Kidney (tissue), 14 donors: ENCODE data around the gene ADGRV1. TPM values are rescaled to one million over a fixed set of nuclear protein-coding genes. Genes with fewer than 3 reads are reported as not detected.
"Not testable (repeated sequence)": the region's sequence is repeated elsewhere in the genome, so short reads cannot be mapped to it uniquely, and the experiment has no call there.

ENCODE experiments used
- DNase-seq, 5 donors: peaks; one replicate each; pipeline ENCODE4 v3.0.0-alpha.2; 2013 to 2020
- FAIRE-seq: peaks from 2 replicates; lab custom pipeline; 2012; peaks lifted over from hg19 to GRCh38; lab: Jason Lieb, UNC
- H3K27ac ChIP-seq, 2 donors: one replicate each; pipeline ENCODE4 v1.7.0; 2013; ENCODE audit warnings: low read depth in 2 of 2, low read length in 2 of 2, inconsistent platforms in 1 of 2
- H3K27me3 ChIP-seq: one replicate; pipeline ENCODE4 v1.7.1; 2013; ENCODE audit warnings: low read length, inconsistent platforms; ENCODE audit not compliant: control insufficient read depth, insufficient read depth
- H3K36me3 ChIP-seq, 3 donors: one replicate each; pipeline versions ENCODE4 v1.7.0 to v1.7.1; 2013; ENCODE audit warnings: low read length in 3 of 3, control low read depth in 1 of 3, inconsistent platforms in 1 of 3; ENCODE audit not compliant: insufficient read depth in 3 of 3, control insufficient read depth in 2 of 3
- H3K4me1 ChIP-seq, 3 donors: one replicate each; pipeline versions ENCODE4 v1.7.0 to v1.7.1; 2013; ENCODE audit warnings: low read length in 3 of 3, inconsistent platforms in 1 of 3, low read depth in 1 of 3; ENCODE audit not compliant: control insufficient read depth in 2 of 3, insufficient read depth in 2 of 3
- H3K4me3 ChIP-seq, 3 donors: one replicate each; pipeline versions ENCODE4 v1.7.0 to v1.8.1; 2013; ENCODE audit warnings: low read length in 3 of 3, control low read depth in 1 of 3, inconsistent platforms in 1 of 3
- H3K9ac ChIP-seq, 3 donors: one replicate each; pipeline versions ENCODE4 v1.7.0 to v1.7.1; 2013; ENCODE audit warnings: low read length in 3 of 3, control low read depth in 1 of 3, inconsistent platforms in 1 of 3
- H3K9me3 ChIP-seq, 3 donors: one replicate each; pipeline versions ENCODE4 v1.7.0 to v1.7.1; 2013; ENCODE audit warnings: low read length in 3 of 3, control low read depth in 1 of 3, inconsistent platforms in 1 of 3; ENCODE audit not compliant: control insufficient read depth in 2 of 3, insufficient read depth in 1 of 3
- CTCF ChIP-seq: IDR thresholded peaks from 3 replicates; pipeline ENCODE4 v1.5.1; 2012; ENCODE audit warnings: mild to moderate bottlenecking, moderate library complexity, borderline replicate concordance; ENCODE audit not compliant: insufficient read depth; ENCODE audit errors: extremely low read depth
- intact Hi-C: fragments of 100-400 bp; cut with DNase I; formaldehyde crosslinking; loops from one replicate; pipeline ENCODE4 v1.11.1; 2022
- polyA plus RNA-seq: library from polyadenylated mRNA; stranded (reverse); fragments of 350-450 nt; fragmentation: Illumina TruSeq; extraction: RNeasy Lipid Tissue Mini Kit (QIAGEN cat#74804); gene quantifications from one replicate; pipeline ENCODE4 v1.2.3, GENCODE V29; 2014; ENCODE audit warnings: low read depth, low replicate concordance; ENCODE audit not compliant: insufficient read depth
- total RNA-seq: library from RNA; stranded (reverse); fragmentation: NEBNext Ultra II Directional; extraction: Animal tissue kit (Norgen Biotek cat#: 25700); gene quantifications from one replicate; pipeline ENCODE4 v1.2.1, GENCODE V29; 2021
- donor health status: control.
- donor health status: control.
- donor health status: control.
- donor health status: control.
- donor health status: control.
- donor health status: DM: yes; HTN: yes; CAD: no.
- donor health status: Normal renal cell carcinoma (clear cell type).

ADGRV1 gene
- total and polyA plus RNA-seq, 2 donors from 2014 or later = 7.0 to 7.3 TPM

GRCh38 chr5:90759119-90759518 lies 200.5 kb downstream of the ADGRV1 start:
- no peaks in the 10 kb centered on the region for H3K36me3 ChIP-seq
- peak; percentile 79 for FAIRE-seq
- H3K9ac ChIP-seq = no peak overlapping the region
- no peak for TF ChIP-seq CTCF
- no peak overlapping the region for H3K27ac ChIP-seq
- H3K4me1 ChIP-seq = no peaks in the 10 kb centered on the region
- no peaks in the 10 kb centered on the region for H3K9me3 ChIP-seq
- H3K27me3 ChIP-seq = no peaks in the 10 kb centered on the region
- H3K4me3 ChIP-seq = no peak overlapping the region
- DNase-seq = no peak
- intact Hi-C loops = no loop called here

DNA sequence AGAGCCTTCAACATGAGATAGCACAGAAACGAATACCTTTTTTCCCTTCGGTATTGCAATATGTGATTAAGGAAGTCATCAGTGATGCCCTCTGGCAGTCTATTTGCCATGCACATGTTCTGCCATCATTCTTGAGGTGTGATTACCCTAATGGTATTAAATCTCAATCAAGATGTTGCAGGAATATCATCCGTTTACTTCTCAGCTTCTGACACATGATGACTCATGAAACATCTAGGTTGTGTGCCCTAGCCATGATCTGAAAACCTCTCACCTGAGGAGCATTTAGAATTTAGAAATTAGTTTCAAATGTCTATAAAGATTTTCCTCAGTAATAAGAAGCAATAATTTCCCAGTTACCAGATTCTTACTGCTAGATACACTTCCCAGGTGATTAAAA lies 209.1 kb downstream of the ADGRV1 start:
- H3K27ac ChIP-seq = no peak overlapping the region
- no peak overlapping the region for H3K4me3 ChIP-seq
- H3K27me3 ChIP-seq = no peaks in the 10 kb centered on the region
- no peaks in the 10 kb centered on the region for H3K9me3 ChIP-seq
- H3K9ac ChIP-seq = no peak overlapping the region
- DNase-seq (no peak), FAIRE-seq (no peak)
- intact Hi-C loops = no loop called here
- H3K4me1 ChIP-seq = no peaks in the 10 kb centered on the region
- TF ChIP-seq CTCF = no peak
- H3K36me3 ChIP-seq = no peaks in the 10 kb centered on the region

DNA sequence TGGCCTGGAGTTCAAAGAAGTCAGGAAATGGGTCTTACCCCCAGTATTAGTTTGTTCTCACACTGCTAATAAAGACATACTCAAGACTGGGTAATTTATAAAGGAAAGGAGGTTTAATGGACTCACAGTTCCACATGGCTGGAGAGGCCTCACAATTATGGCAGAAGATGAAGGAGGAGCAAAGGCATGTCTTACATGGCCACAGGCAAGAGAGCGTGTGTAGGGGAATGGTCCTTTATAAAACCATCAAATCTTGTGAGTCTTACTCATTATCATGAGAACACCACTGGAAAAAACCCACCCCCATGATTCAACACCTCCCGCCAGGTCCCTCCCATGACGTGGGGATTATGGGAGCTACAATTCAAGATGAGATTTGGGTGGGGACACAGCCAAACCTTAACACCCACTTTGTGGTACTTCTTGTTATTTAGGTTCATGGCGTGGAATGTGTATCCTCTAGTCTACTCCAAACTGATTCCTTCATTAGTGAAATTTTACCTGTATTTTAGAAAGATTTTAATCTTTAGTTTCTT lies 211.5 kb downstream of the ADGRV1 start:
- H3K4me3 ChIP-seq, H3K27me3 ChIP-seq, H3K36me3 ChIP-seq, H3K9ac ChIP-seq, H3K27ac ChIP-seq, FAIRE-seq, DNase-seq, intact Hi-C loops, H3K4me1 ChIP-seq, H3K9me3 ChIP-seq: not testable (repeated sequence)

GRCh38 chr5:90777959-90778358 lies 219.4 kb downstream of the ADGRV1 start:
- intact Hi-C loops = no loop called here
- Histone ChIP-seq H3K27ac (no peak overlapping the region), H3K9me3 (no peaks in the 10 kb centered on the region), H3K4me3 (no peak overlapping the region), H3K9ac (no peak overlapping the region), H3K4me1 (no peaks in the 10 kb centered on the region), H3K27me3 (no peaks in the 10 kb centered on the region), H3K36me3 (no peaks in the 10 kb centered on the region)
- no peak for DNase-seq
- no peak for TF ChIP-seq CTCF
- FAIRE-seq = no peak
